A549 (cell line): Measurements from ENCODE around the gene DHRS7B. TPM values are rescaled to one million over a fixed set of nuclear protein-coding genes. Genes with fewer than 3 reads are reported as not detected.

Experiments
- ATAC-seq, 2 experiments: fragments of 200-7000 bp in 1 of 2; fragments of >200 bp in 1 of 2; cut with Nextera tagmentation in 1 of 2; cut with Tn5 transposase in 1 of 2; 3 replicates each; pipeline versions ENCODE4 v1.8.0 to v1.9.1; 2018 to 2020; ENCODE audit warnings: mild to moderate bottlenecking in 1 of 2, moderate library complexity in 1 of 2
- CTCF ChIA-PET: fragments of 300-600 bp; sonication (Branson Sonifier 250); formaldehyde crosslinking; extraction: SDS; loops from one replicate; lab custom pipeline; 2021; ENCODE audit warnings: antibody characterized with exemption, inconsistent platforms; lab: Yijun Ruan, JAX
- POLR2A ChIA-PET: fragments of 350-600 bp; formaldehyde crosslinking; extraction: SDS; loops from one replicate; lab custom pipeline; 2021; ENCODE audit warnings: antibody characterized with exemption, inconsistent platforms; lab: Yijun Ruan, JAX
- DNase-seq, 2 experiments: peaks; one replicate each; pipeline versions ENCODE4 v3.0.0 to v3.0.0-alpha.2; 2011 to 2016; ENCODE audit warnings: low read depth in 1 of 2, low spot score in 1 of 2
- FAIRE-seq: peaks from 2 replicates; lab custom pipeline; 2011; peaks lifted over from hg19 to GRCh38; lab: Jason Lieb, UNC
- H3K27ac ChIP-seq, 2 experiments: fragments of >200 bp; sonication (Bioruptor Twin); formaldehyde crosslinking; 3 replicates each; pipeline ENCODE4 v1.5.1; 2016 to 2017
- H3K4me1 ChIP-seq: fragments of >200 bp; sonication (Bioruptor Twin); formaldehyde crosslinking; 3 replicates; pipeline ENCODE4 v1.6.1; 2016
- H3K4me2 ChIP-seq: fragments of >200 bp; sonication (Bioruptor Twin); formaldehyde crosslinking; 3 replicates; pipeline ENCODE4 v1.6.1; 2016
- H3K4me3 ChIP-seq: fragments of >200 bp; sonication (Bioruptor Twin); formaldehyde crosslinking; 3 replicates; pipeline ENCODE4 v1.5.1; 2016
- H3K9me3 ChIP-seq: fragments of >200 bp; sonication (Bioruptor Twin); formaldehyde crosslinking; 3 replicates; pipeline ENCODE4 v1.6.1; 2016
- CEBPB ChIP-seq, 2 experiments: fragments of >200 bp in 1 of 2; sonication (Bioruptor Twin) in 1 of 2; formaldehyde crosslinking in 1 of 2; IDR thresholded peaks; 2 replicates each; pipeline ENCODE4 v1.6.1; 2012 to 2016
- ESRRA ChIP-seq: fragments of 150-350 bp; IDR thresholded peaks from 2 replicates; pipeline ENCODE4 v1.6.1; 2014; ENCODE audit warnings: mild to moderate bottlenecking, low read length, borderline replicate concordance
- FOXS1 ChIP-seq: fragments of 250-450 bp; sonication (Bioruptor Pico); IDR thresholded peaks from 2 replicates; pipeline ENCODE4 v1.5.0; 2020; ENCODE audit warnings: mild to moderate bottlenecking, moderate library complexity
- HDAC2 ChIP-seq: fragments of 200-600 bp; sonication (generic); IDR thresholded peaks from 2 replicates; pipeline ENCODE4 v1.6.1; 2016
- HES2 ChIP-seq: fragments of >200 bp; sonication (Bioruptor Twin); formaldehyde crosslinking; IDR thresholded peaks from 2 replicates; pipeline ENCODE4 v1.6.1; 2016
- HOXA7 ChIP-seq: fragments of 250-450 bp; sonication (Bioruptor Pico); IDR thresholded peaks from 2 replicates; pipeline ENCODE4 v1.5.0; 2020; ENCODE audit warnings: mild to moderate bottlenecking, moderate library complexity
- HOXB5 ChIP-seq: fragments of 250-450 bp; sonication (Bioruptor Pico); IDR thresholded peaks from 2 replicates; pipeline ENCODE4 v1.5.0; 2020; ENCODE audit warnings: mild to moderate bottlenecking, moderate library complexity
- JUN ChIP-seq, 2 experiments: fragments of >200 bp; sonication (Bioruptor Twin); formaldehyde crosslinking; IDR thresholded peaks; 2 replicates in 1 of 2; 3 replicates in 1 of 2; pipeline ENCODE4 v1.6.1; 2016 to 2017
- JUNB ChIP-seq: fragments of >200 bp; sonication (Bioruptor Twin); formaldehyde crosslinking; IDR thresholded peaks from 2 replicates; pipeline ENCODE4 v1.6.1; 2016
- KDM1A ChIP-seq: fragments of 200-600 bp; sonication (generic); IDR thresholded peaks from 2 replicates; pipeline ENCODE4 v1.6.1; 2016; ENCODE audit warnings: low read depth, mild to moderate bottlenecking
- MAZ ChIP-seq: fragments of 150-350 bp; IDR thresholded peaks from 2 replicates; pipeline ENCODE4 v1.6.1; 2014; ENCODE audit warnings: antibody characterized with exemption, low read depth, low read length, borderline replicate concordance
- NFE2L2 ChIP-seq: fragments of 150-350 bp; conservative IDR thresholded peaks from 2 replicates; pipeline ENCODE4 v1.6.1; 2014; ENCODE audit warnings: low read length
- NR3C1 ChIP-seq: fragments of >200 bp; sonication (Bioruptor Twin); formaldehyde crosslinking; IDR thresholded peaks from 3 replicates; pipeline ENCODE4 v1.6.1; 2017
- PHF8 ChIP-seq: fragments of 200-600 bp; sonication (generic); IDR thresholded peaks from 2 replicates; pipeline ENCODE4 v1.6.1; 2016; ENCODE audit warnings: low read depth, mild to moderate bottlenecking, antibody characterized with exemption, moderate library complexity, borderline replicate concordance
- POLR2A ChIP-seq: IDR thresholded peaks from 2 replicates; pipeline ENCODE4 v1.6.1; 2012; ENCODE audit warnings: mild to moderate bottlenecking, low read length
- RAD21 ChIP-seq, 2 experiments: fragments of >200 bp in 1 of 2; sonication (Bioruptor Twin) in 1 of 2; formaldehyde crosslinking in 1 of 2; IDR thresholded peaks in 1 of 2; conservative IDR thresholded peaks in 1 of 2; 2 replicates in 1 of 2; 3 replicates in 1 of 2; pipeline ENCODE4 v1.6.1; 2012 to 2018; ENCODE audit warnings: inconsistent platforms in 1 of 2
- RARB ChIP-seq: fragments of 250-450 bp; sonication (Bioruptor Pico); IDR thresholded peaks from 2 replicates; pipeline ENCODE4 v1.8.0; 2021; ENCODE audit warnings: mild to moderate bottlenecking, moderate library complexity
- REST ChIP-seq: fragments of 200-600 bp; sonication (generic); IDR thresholded peaks from 2 replicates; pipeline ENCODE4 v1.6.1; 2016; ENCODE audit warnings: antibody characterized with exemption, mild to moderate bottlenecking, moderate library complexity
- RFX5 ChIP-seq: fragments of 450-650 bp; IDR thresholded peaks from 2 replicates; pipeline ENCODE4 v1.7.1; 2014; ENCODE audit warnings: antibody characterized with exemption, mild to moderate bottlenecking, moderate library complexity
- RNF2 ChIP-seq: fragments of 200-600 bp; sonication (generic); IDR thresholded peaks from 2 replicates; pipeline ENCODE4 v1.6.1; 2016; ENCODE audit warnings: low read depth, mild to moderate bottlenecking, antibody characterized with exemption, moderate library complexity, borderline replicate concordance
- TFCP2L1 ChIP-seq: fragments of 250-450 bp; sonication (Bioruptor Pico); IDR thresholded peaks from 2 replicates; pipeline ENCODE4 v1.5.0; 2021; ENCODE audit warnings: mild to moderate bottlenecking
- TP53 ChIP-seq: fragments of 250-450 bp; sonication (Bioruptor Pico); IDR thresholded peaks from 2 replicates; pipeline ENCODE4 v1.5.0; 2021; ENCODE audit warnings: mild to moderate bottlenecking, moderate library complexity
- USF2 ChIP-seq: fragments of 450-650 bp; IDR thresholded peaks from 2 replicates; pipeline ENCODE4 v1.6.1; 2014; ENCODE audit warnings: antibody characterized with exemption
- ZFP36 ChIP-seq: fragments of 450-650 bp; IDR thresholded peaks from 2 replicates; pipeline ENCODE4 v1.6.1; 2014; ENCODE audit warnings: borderline replicate concordance; ENCODE audit not compliant: partially characterized antibody
- WGBS: methylation state at CpG from one replicate; pipeline ENCODE4 v1.1.6; 2017; ENCODE audit errors: missing lambda C conversion rate; 5-methylcytosine and 5-hydroxymethylcytosine counted together
- polyA plus RNA-seq, 4 experiments: library from polyadenylated mRNA; depleted of rRNA in 3 of 4; stranded (reverse); fragments of >200 nt; fragmentation: RNase III in 1 of 4; extraction: RNeasy Plus Mini Kit Qiagen cat#74134 plus additional on column Dnase treatment in 1 of 4; gene quantifications; 2 replicates in 3 of 4; 3 replicates in 1 of 4; pipeline ENCODE4 v1.2.3, GENCODE V29; 2011 to 2017
- TF ChIP-seq, protein P1 (sequence below): fragments of 250-450 bp; sonication (Bioruptor Pico); IDR thresholded peaks from 2 replicates; pipeline ENCODE4 v1.5.0; 2021; ENCODE audit warnings: mild to moderate bottlenecking, moderate library complexity, borderline replicate concordance
- TF ChIP-seq, protein P2 (sequence below): IDR thresholded peaks from 2 replicates; pipeline ENCODE4 v1.6.1; 2012; ENCODE audit warnings: low read depth, borderline replicate concordance

DHRS7B gene
- polyA plus RNA-seq, 2 of the 4 experiments (the other 2 are of a cell fraction), result 23.6 to 25.4 TPM

DNA sequence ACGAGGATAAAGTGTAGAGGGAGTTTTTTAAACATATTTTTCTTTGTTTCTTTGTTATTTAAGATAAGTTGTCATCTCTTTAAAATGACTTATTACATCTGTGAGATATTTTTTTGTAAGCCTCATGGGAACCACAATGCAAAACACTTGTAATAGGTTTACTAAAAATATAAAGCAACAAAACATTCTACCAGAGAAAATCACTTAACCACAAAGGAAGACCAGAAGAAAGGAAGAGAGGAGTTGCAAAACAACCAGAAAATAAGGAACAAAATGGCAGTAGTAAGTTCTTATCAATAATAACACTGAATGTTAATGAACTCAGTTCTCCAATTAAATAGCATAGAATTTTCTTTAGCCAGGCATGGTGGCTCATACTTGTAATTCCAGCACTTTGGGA lies 22.9 kb downstream of the DHRS7B start:
- TF ChIP-seq JUNB (no peak), RAD21 (conservative IDR thresholded peaks at IDR 0.05 in 1 of 2, IDR thresholded peaks at IDR 0.05 in 1 of 2) (no peak), ESRRA (no peak), CEBPB (IDR thresholded peaks at IDR 0.05) (no peak), FOXS1 (CRISPR knock-in tag) (no peak), RNF2 (no peak), ZFP36 (no peak), RARB (CRISPR knock-in tag) (no peak)
- TF ChIP-seq, protein P1, sequence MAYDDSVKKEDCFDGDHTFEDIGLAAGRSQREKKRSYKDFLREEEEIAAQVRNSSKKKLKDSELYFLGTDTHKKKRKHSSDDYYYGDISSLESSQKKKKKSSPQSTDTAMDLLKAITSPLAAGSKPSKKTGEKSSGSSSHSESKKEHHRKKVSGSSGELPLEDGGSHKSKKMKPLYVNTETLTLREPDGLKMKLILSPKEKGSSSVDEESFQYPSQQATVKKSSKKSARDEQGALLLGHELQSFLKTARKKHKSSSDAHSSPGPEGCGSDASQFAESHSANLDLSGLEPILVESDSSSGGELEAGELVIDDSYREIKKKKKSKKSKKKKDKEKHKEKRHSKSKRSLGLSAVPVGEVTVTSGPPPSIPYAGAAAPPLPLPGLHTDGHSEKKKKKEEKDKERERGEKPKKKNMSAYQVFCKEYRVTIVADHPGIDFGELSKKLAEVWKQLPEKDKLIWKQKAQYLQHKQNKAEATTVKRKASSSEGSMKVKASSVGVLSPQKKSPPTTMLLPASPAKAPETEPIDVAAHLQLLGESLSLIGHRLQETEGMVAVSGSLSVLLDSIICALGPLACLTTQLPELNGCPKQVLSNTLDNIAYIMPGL (CRISPR knock-in tag), result no peak
- DNase-seq (no peak), FAIRE-seq (no peak), ATAC-seq (no peak)
- Histone ChIP-seq H3K4me3 (no peak overlapping the region), H3K4me2 (no peak overlapping the region), H3K27ac (no peak overlapping the region), H3K4me1 (no peaks in the 10 kb centered on the region), H3K9me3 (peaks cover 35% of the 10 kb centered on the region)
- ChIA-PET CTCF (interaction anchor here (1.9 kb wide), 1 partner anchor 21 kb away, joined by 12 read pairs; no protein-coding TSS in a partner anchor), POLR2A (no interaction called here)
- 47% methylated on average over 1 of the region's 1 CpG for WGBS

- WGBS, result 37% methylated on average over 1 of the region's 1 CpG
- DNase-seq, result no peak
- no peaks in the 10 kb centered on the region for H3K4me1 ChIP-seq
- no peak overlapping the region for H3K4me3 ChIP-seq
- POLR2A ChIA-PET, result no interaction called here
- H3K4me2 ChIP-seq, result no peak overlapping the region
- peaks cover 40% of the 10 kb centered on the region for H3K9me3 ChIP-seq
- no peak for FAIRE-seq
- no peak for TF ChIP-seq TFCP2L1 (CRISPR knock-in tag)
- no peak for TF ChIP-seq ZFP36
- TF ChIP-seq NR3C1, result no peak
- TF ChIP-seq HOXB5 (CRISPR knock-in tag), result no peak
- TF ChIP-seq HOXA7 (CRISPR knock-in tag), result no peak
- TF ChIP-seq, protein P2, sequence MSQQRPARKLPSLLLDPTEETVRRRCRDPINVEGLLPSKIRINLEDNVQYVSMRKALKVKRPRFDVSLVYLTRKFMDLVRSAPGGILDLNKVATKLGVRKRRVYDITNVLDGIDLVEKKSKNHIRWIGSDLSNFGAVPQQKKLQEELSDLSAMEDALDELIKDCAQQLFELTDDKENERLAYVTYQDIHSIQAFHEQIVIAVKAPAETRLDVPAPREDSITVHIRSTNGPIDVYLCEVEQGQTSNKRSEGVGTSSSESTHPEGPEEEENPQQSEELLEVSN, result no peak
- no peak for TF ChIP-seq REST
- TF ChIP-seq PHF8, result no peak
- TF ChIP-seq JUN (IDR thresholded peaks at IDR 0.05), result no peak
- no peak for TF ChIP-seq JUNB
- TF ChIP-seq ESRRA, result no peak
- TF ChIP-seq TP53 (CRISPR knock-in tag), result no peak
- TF ChIP-seq KDM1A, result no peak
- no peak for TF ChIP-seq RFX5
- no peak for TF ChIP-seq HDAC2
- no peak for TF ChIP-seq HES2
- no peak for TF ChIP-seq NFE2L2
- no peak for TF ChIP-seq POLR2A
- TF ChIP-seq USF2, result no peak
- TF ChIP-seq MAZ, result no peak
- TF ChIP-seq, all 56 proteins: peak for 0
- ATAC-seq, result no peak
- H3K27ac ChIP-seq, result no peak overlapping the region
- CTCF ChIA-PET, result no interaction called here
These were observed 26.0 kb downstream of the DHRS7B start for GRCh38 chr17:21152731-21153130.
